HepG2 (cell line): ENCODE measurements around the gene RIPOR3. TPM values are rescaled to one million over a fixed set of nuclear protein-coding genes. Genes with fewer than 3 reads are reported as not detected.

Experiments used
- BHLHE40 ChIP-seq: IDR thresholded peaks from 2 replicates; pipeline ENCODE4 v1.6.1; 2011; ENCODE audit warnings: low read length, improper control_type of control experiment
- EHMT2 ChIP-seq: fragments of 200-600 bp; sonication (generic); IDR thresholded peaks from 2 replicates; pipeline ENCODE4 v1.7.0; 2017; ENCODE audit warnings: antibody characterized with exemption, low read depth, low read length, borderline replicate concordance
- GFI1 ChIP-seq: sonication (generic); formaldehyde crosslinking; IDR thresholded peaks from 2 replicates; pipeline ENCODE4 v1.5.0; 2020; ENCODE audit warnings: missing genetic modification reagents, mild to moderate bottlenecking, borderline replicate concordance
- HIVEP1 ChIP-seq: sonication (generic); formaldehyde crosslinking; IDR thresholded peaks from 2 replicates; pipeline ENCODE4 v1.4.0; 2020; ENCODE audit warnings: mild to moderate bottlenecking, missing genetic modification reagents
- MAX ChIP-seq: IDR thresholded peaks from 2 replicates; pipeline ENCODE4 v1.6.1; 2012; ENCODE audit warnings: inconsistent platforms
- NRL ChIP-seq: sonication (generic); formaldehyde crosslinking; IDR thresholded peaks from 2 replicates; pipeline ENCODE4 v1.5.0; 2020; ENCODE audit warnings: missing genetic modification reagents, mild to moderate bottlenecking, moderate library complexity, borderline replicate concordance
- PAX8 ChIP-seq: sonication (generic); formaldehyde crosslinking; IDR thresholded peaks from 2 replicates; pipeline ENCODE4 v1.8.0; 2022; ENCODE audit warnings: mild to moderate bottlenecking, missing genetic modification reagents, borderline replicate concordance
- RAD21 ChIP-seq: fragments of 450-650 bp; formaldehyde crosslinking; IDR thresholded peaks from 2 replicates; pipeline ENCODE4 v1.5.0; 2020; ENCODE audit warnings: mild to moderate bottlenecking
- SMARCE1 ChIP-seq: fragments of 450-650 bp; IDR thresholded peaks from 2 replicates; pipeline ENCODE4 v1.6.1; 2017; ENCODE audit warnings: borderline replicate concordance
- TSC22D2 ChIP-seq: sonication (generic); formaldehyde crosslinking; IDR thresholded peaks from 2 replicates; pipeline ENCODE4 v1.5.1; 2020; ENCODE audit warnings: missing genetic modification reagents, mild to moderate bottlenecking, borderline replicate concordance
- U2AF1 ChIP-seq: fragments of 200-400 bp; formaldehyde crosslinking; optimal IDR thresholded peaks from 2 replicates; pipeline ENCODE3; 2017; ENCODE audit warnings: mild to moderate bottlenecking, low read depth, low read length
- ZBTB44 ChIP-seq: sonication (generic); formaldehyde crosslinking; IDR thresholded peaks from 2 replicates; pipeline ENCODE4 v1.4.0; 2020; ENCODE audit warnings: missing genetic modification reagents
- ZFY ChIP-seq: sonication (generic); formaldehyde crosslinking; IDR thresholded peaks from 2 replicates; pipeline ENCODE4 v1.4.0; 2020; ENCODE audit warnings: missing genetic modification reagents
- ZNF138 ChIP-seq: sonication (generic); formaldehyde crosslinking; IDR thresholded peaks from 2 replicates; pipeline ENCODE4 v1.5.0; 2020; ENCODE audit warnings: mild to moderate bottlenecking, low read depth, missing genetic modification reagents
- ZNF24 ChIP-seq: fragments of 450-650 bp; IDR thresholded peaks from 2 replicates; pipeline ENCODE4 v1.6.1; 2017; ENCODE audit warnings: antibody characterized with exemption, mild to moderate bottlenecking
- ZNF574 ChIP-seq: sonication (generic); formaldehyde crosslinking; IDR thresholded peaks from 2 replicates; pipeline ENCODE4 v1.4.0; 2020; ENCODE audit warnings: missing genetic modification reagents
- ZNF7 ChIP-seq: IDR thresholded peaks from 2 replicates; pipeline ENCODE4 v1.6.1; 2016; ENCODE audit warnings: missing biosample characterization, missing genetic modification reagents
- ZNF775 ChIP-seq: sonication (generic); formaldehyde crosslinking; IDR thresholded peaks from 2 replicates; pipeline ENCODE4 v1.4.0; 2020; ENCODE audit warnings: missing genetic modification reagents, mild to moderate bottlenecking, moderate library complexity, borderline replicate concordance
- ZNF781 ChIP-seq: sonication (generic); formaldehyde crosslinking; IDR thresholded peaks from 2 replicates; pipeline ENCODE4 v1.5.1; 2020; ENCODE audit warnings: borderline replicate concordance, mild to moderate bottlenecking, missing genetic modification reagents; ENCODE audit errors: not compliant biosample characterization
- ZSCAN12 ChIP-seq: sonication (generic); formaldehyde crosslinking; IDR thresholded peaks from 2 replicates; pipeline ENCODE4 v1.9.0; 2021; ENCODE audit warnings: mild to moderate bottlenecking, missing genetic modification reagents
- polyA plus RNA-seq, 8 experiments: library from polyadenylated mRNA; depleted of rRNA in 3 of 8; stranded (reverse) in 7 of 8; unstranded in 1 of 8; fragments of >200 nt; fragmentation: Illumina TruSeq in 4 of 8; extraction: Trizol in 4 of 8; gene quantifications; 2 replicates each; pipeline versions ENCODE4 v1.2.1 to v1.2.3, GENCODE V29; 2011 to 2016; ENCODE audit warnings: low read depth in 4 of 8, missing spikeins in 1 of 8, mixed read lengths in 1 of 8; ENCODE audit not compliant: insufficient read depth in 1 of 8
- total RNA-seq, 5 experiments: library from RNA; depleted of rRNA; stranded (reverse); fragments of >200 nt; fragmentation: Illumina TruSeq; extraction: Trizol; gene quantifications; 2 replicates each; pipeline ENCODE4 v1.2.3, GENCODE V29; 2016; ENCODE audit warnings: low read depth in 1 of 5
- TF ChIP-seq, protein P1 (sequence below): sonication (generic); formaldehyde crosslinking; IDR thresholded peaks from 2 replicates; pipeline ENCODE4 v1.4.0; 2020; ENCODE audit warnings: missing genetic modification reagents
- TF ChIP-seq, protein P2 (sequence below): sonication (generic); formaldehyde crosslinking; conservative IDR thresholded peaks from 2 replicates; pipeline ENCODE4 v1.4.0; 2020; ENCODE audit warnings: missing genetic modification reagents

The RIPOR3 gene
- total and polyA plus RNA-seq, 2 of the 13 experiments (the other 11 are each of a cell fraction or from before 2014, with no cell fraction given) = 0.18 TPM; not detected in 1

- TF ChIP-seq, protein P1, sequence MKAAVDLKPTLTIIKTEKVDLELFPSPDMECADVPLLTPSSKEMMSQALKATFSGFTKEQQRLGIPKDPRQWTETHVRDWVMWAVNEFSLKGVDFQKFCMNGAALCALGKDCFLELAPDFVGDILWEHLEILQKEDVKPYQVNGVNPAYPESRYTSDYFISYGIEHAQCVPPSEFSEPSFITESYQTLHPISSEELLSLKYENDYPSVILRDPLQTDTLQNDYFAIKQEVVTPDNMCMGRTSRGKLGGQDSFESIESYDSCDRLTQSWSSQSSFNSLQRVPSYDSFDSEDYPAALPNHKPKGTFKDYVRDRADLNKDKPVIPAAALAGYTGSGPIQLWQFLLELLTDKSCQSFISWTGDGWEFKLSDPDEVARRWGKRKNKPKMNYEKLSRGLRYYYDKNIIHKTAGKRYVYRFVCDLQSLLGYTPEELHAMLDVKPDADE (CRISPR knock-in tag) = no peak
- TF ChIP-seq, protein P2, sequence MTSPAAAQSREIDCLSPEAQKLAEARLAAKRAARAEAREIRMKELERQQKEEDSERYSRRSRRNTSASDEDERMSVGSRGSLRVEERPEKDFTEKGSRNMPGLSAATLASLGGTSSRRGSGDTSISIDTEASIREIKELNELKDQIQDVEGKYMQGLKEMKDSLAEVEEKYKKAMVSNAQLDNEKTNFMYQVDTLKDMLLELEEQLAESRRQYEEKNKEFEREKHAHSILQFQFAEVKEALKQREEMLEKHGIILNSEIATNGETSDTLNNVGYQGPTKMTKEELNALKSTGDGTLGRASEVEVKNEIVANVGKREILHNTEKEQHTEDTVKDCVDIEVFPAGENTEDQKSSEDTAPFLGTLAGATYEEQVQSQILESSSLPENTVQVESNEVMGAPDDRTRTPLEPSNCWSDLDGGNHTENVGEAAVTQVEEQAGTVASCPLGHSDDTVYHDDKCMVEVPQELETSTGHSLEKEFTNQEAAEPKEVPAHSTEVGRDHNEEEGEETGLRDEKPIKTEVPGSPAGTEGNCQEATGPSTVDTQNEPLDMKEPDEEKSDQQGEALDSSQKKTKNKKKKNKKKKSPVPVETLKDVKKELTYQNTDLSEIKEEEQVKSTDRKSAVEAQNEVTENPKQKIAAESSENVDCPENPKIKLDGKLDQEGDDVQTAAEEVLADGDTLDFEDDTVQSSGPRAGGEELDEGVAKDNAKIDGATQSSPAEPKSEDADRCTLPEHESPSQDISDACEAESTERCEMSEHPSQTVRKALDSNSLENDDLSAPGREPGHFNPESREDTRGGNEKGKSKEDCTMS (CRISPR knock-in tag) = no peak
- TF ChIP-seq GFI1 (CRISPR knock-in tag) (no peak), ZFY (CRISPR knock-in tag) (no peak), TSC22D2 (CRISPR knock-in tag) (no peak), ZNF574 (CRISPR knock-in tag) (no peak), HIVEP1 (CRISPR knock-in tag) (no peak; the same call in 1 of the 2 replicates), EHMT2 (no peak), U2AF1 (no peak), ZNF7 (CRISPR knock-in tag) (no peak), ZSCAN12 (CRISPR knock-in tag) (no peak), ZNF24 (no peak), ZNF781 (CRISPR knock-in tag) (peak; percentile 46), PAX8 (CRISPR knock-in tag) (no peak), ZNF138 (CRISPR knock-in tag) (no peak), SMARCE1 (no peak), ZBTB44 (CRISPR knock-in tag) (no peak; the same call in 1 of the 2 replicates), RAD21 (no peak), ZNF775 (CRISPR knock-in tag) (no peak), BHLHE40 (no peak), NRL (CRISPR knock-in tag) (no peak), MAX (no peak)
These were observed 40.8 kb upstream of the RIPOR3 start (continued) for GRCh38 chr20:50731930-50732690.
